ENCODE results near the gene HMSD.

Gene HMSD

DNA sequence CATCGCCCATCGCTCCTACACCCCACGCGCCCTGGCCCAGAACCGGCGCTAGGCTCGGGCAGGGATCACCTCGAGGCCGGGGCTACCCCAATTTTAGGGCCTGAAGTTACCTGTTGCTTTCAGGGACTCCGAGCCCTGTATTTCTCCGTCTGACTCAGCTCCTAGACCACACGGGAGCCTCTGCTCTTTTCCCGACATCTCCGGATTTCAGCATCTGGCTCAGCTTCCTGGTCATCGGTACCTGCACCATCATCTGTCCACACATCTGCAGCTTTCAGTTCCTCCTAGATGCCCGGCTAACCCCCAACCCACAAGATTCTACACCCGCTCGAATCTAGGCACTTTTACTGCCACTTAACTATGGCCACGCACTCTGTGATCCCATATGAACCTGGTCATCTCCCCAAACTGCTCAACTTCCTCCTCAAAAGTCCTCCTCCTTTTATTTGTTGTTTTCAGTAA lies 12.1 kb upstream of the HMSD start:
- TF ChIP-seq, protein P1, sequence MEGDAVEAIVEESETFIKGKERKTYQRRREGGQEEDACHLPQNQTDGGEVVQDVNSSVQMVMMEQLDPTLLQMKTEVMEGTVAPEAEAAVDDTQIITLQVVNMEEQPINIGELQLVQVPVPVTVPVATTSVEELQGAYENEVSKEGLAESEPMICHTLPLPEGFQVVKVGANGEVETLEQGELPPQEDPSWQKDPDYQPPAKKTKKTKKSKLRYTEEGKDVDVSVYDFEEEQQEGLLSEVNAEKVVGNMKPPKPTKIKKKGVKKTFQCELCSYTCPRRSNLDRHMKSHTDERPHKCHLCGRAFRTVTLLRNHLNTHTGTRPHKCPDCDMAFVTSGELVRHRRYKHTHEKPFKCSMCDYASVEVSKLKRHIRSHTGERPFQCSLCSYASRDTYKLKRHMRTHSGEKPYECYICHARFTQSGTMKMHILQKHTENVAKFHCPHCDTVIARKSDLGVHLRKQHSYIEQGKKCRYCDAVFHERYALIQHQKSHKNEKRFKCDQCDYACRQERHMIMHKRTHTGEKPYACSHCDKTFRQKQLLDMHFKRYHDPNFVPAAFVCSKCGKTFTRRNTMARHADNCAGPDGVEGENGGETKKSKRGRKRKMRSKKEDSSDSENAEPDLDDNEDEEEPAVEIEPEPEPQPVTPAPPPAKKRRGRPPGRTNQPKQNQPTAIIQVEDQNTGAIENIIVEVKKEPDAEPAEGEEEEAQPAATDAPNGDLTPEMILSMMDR (IDR thresholded peaks at IDR 0.05): no peak

DNA sequence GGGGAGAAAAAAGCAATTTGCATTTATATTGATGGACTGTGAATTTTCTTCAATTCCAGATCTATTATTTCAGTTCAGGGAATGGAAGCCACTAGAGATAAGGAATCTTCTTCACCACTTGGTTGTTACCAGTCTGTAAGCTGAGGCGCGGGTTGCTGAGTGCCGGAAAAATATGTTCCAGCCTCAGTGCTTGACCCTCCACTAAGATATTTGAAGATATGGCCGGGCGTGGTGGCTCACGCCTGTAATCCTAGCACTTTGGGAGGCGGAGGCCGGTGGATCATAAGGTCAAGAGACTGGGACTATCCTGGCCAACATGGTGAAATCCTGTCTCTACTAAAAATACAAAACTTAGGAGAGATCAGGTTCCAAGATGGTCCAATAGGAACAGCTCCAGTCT lies 9.1 kb upstream of the HMSD start:
- TF ChIP-seq, protein P1 (IDR thresholded peaks at IDR 0.05): no peak

- TF ChIP-seq, protein P1 (IDR thresholded peaks at IDR 0.05): no peak
Measured at GRCh38 chr18:63947051-63947790, 1.9 kb upstream of the HMSD start.

- TF ChIP-seq, protein P1 (IDR thresholded peaks at IDR 0.05): no peak
Measured at GRCh38 chr18:63951302-63951705, 2.2 kb downstream of the HMSD start.

DNA sequence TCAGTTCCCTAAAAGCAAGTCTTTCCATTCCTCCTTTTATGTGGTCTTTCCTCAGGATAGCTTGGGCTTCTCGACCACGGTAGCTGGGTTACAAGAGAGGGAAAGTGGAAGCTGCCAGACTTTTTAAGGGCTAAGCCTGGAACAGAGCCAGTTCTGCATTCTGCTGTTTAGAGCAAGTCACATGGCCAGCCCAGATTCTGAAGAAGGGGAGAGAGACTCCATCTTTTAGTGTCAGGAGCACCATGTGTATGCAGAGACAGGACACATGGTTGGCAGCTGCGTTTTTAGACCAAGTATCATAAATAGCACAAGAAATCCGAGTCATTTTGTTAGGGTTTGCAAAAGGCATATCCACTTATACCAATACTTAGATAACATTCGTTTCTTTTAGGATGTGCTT lies 4.7 kb downstream of the HMSD start:
- TF ChIP-seq, protein P1 (IDR thresholded peaks at IDR 0.05): no peak

GRCh38 chr18:63956755-63957154 lies 7.7 kb downstream of the HMSD start:
- TF ChIP-seq, protein P1 (IDR thresholded peaks at IDR 0.05): no peak

- TF ChIP-seq, protein P1 (IDR thresholded peaks at IDR 0.05): no peak
Measured at GRCh38 chr18:63960891-63961290, 11.8 kb downstream of the HMSD start.
